Neuronal stem cell (in vitro differentiated cells): ENCODE data around the gene ZIK1.

Experiments
- DNase-seq: peaks from one replicate; pipeline ENCODE4 v3.0.0-alpha.2; 2013; ENCODE audit warnings: low spot score
- H2AFZ ChIP-seq: one replicate; pipeline ENCODE4 v1.6.1; 2013; ENCODE audit warnings: mild to moderate bottlenecking, low read length, inconsistent platforms
- H2AK5ac ChIP-seq: 2 replicates; pipeline ENCODE4 v1.6.1; 2013; ENCODE audit warnings: low read depth, mild to moderate bottlenecking, inconsistent platforms, low read length, moderate library complexity, mixed read lengths
- H2BK120ac ChIP-seq: 2 replicates; pipeline ENCODE4 v1.6.1; 2013; ENCODE audit warnings: low read depth, mild to moderate bottlenecking, inconsistent platforms, low read length, moderate library complexity, mixed read lengths
- H2BK12ac ChIP-seq: one replicate; pipeline ENCODE4 v1.6.1; 2013; ENCODE audit warnings: low read length, inconsistent platforms
- H2BK15ac ChIP-seq: 2 replicates; pipeline ENCODE4 v1.6.1; 2013; ENCODE audit warnings: mild to moderate bottlenecking, low read length, inconsistent platforms, mixed read lengths
- H2BK5ac ChIP-seq: one replicate; pipeline ENCODE4 v1.6.1; 2013; ENCODE audit warnings: inconsistent platforms, mild to moderate bottlenecking, low read length, moderate library complexity
- H3K14ac ChIP-seq: one replicate; pipeline ENCODE4 v1.6.1; 2013; ENCODE audit warnings: low read length, inconsistent platforms
- H3K18ac ChIP-seq: 2 replicates; pipeline ENCODE4 v1.6.1; 2013; ENCODE audit warnings: low read length, inconsistent platforms
- H3K23ac ChIP-seq: 2 replicates; pipeline ENCODE4 v1.6.1; 2013; ENCODE audit warnings: low read depth, mild to moderate bottlenecking, mixed read lengths, low read length, inconsistent platforms; ENCODE audit not compliant: poor library complexity
- H3K27ac ChIP-seq: replicated peaks from 3 replicates; pipeline ENCODE4 v1.5.1; 2013; ENCODE audit warnings: low read length, inconsistent platforms
- H3K27me3 ChIP-seq, 3 experiments: 2 replicates each; pipeline ENCODE4 v1.6.1; 2013; ENCODE audit warnings: low read length in 3 of 3, mild to moderate bottlenecking in 2 of 3, inconsistent platforms in 1 of 3, low read depth in 1 of 3, mixed read lengths in 1 of 3, moderate library complexity in 1 of 3; ENCODE audit not compliant: control insufficient read depth in 3 of 3, insufficient read depth in 3 of 3
- H3K36me3 ChIP-seq, 2 donors: replicated peaks in 1 of 2; 2 replicates each; pipeline ENCODE4 v1.6.1; 2013; ENCODE audit warnings: low read length in 2 of 2; ENCODE audit not compliant: control insufficient read depth in 2 of 2, insufficient read depth in 2 of 2
- H3K4ac ChIP-seq: 2 replicates; pipeline ENCODE4 v1.6.1; 2013; ENCODE audit warnings: inconsistent platforms, mild to moderate bottlenecking, low read length, moderate library complexity
- H3K4me1 ChIP-seq, 2 donors: 1 replicate in 1 of 2; 2 replicates in 1 of 2; pipeline ENCODE4 v1.6.1; 2013; ENCODE audit warnings: low read length in 2 of 2, low read depth in 1 of 2; ENCODE audit not compliant: control insufficient read depth in 2 of 2, insufficient read depth in 1 of 2
- H3K4me2 ChIP-seq: one replicate; pipeline ENCODE4 v1.6.1; 2013; ENCODE audit warnings: mild to moderate bottlenecking, low read length, inconsistent platforms; ENCODE audit not compliant: insufficient read depth, poor library complexity, severe bottlenecking
- H3K4me3 ChIP-seq, 2 donors: 2 replicates each; pipeline ENCODE4 v1.5.1; 2013; ENCODE audit warnings: low read length in 2 of 2, mild to moderate bottlenecking in 2 of 2, inconsistent platforms in 1 of 2, moderate library complexity in 1 of 2
- H3K79me1 ChIP-seq: one replicate; pipeline ENCODE4 v1.6.1; 2013; ENCODE audit warnings: low read depth, mild to moderate bottlenecking, inconsistent platforms, low read length, moderate library complexity
- H3K9ac ChIP-seq: one replicate; pipeline ENCODE4 v1.6.1; 2013; ENCODE audit warnings: mild to moderate bottlenecking, low read depth, low read length, inconsistent platforms; ENCODE audit not compliant: poor library complexity
- H3K9me3 ChIP-seq, 2 donors: replicated peaks in 1 of 2; 2 replicates each; pipeline versions ENCODE3 to v1.6.1; 2013; ENCODE audit warnings: low read length in 2 of 2, mild to moderate bottlenecking in 2 of 2, inconsistent platforms in 1 of 2, low read depth in 1 of 2, mixed read lengths in 1 of 2, moderate library complexity in 1 of 2; ENCODE audit not compliant: control insufficient read depth in 2 of 2, insufficient read depth in 1 of 2
- H4K8ac ChIP-seq: one replicate; pipeline ENCODE4 v1.6.1; 2013; ENCODE audit warnings: low read depth, mild to moderate bottlenecking, inconsistent platforms, low read length, moderate library complexity
- H4K91ac ChIP-seq: one replicate; pipeline ENCODE4 v1.6.1; 2013; ENCODE audit warnings: low read length, low read depth, mild to moderate bottlenecking, inconsistent platforms; ENCODE audit not compliant: poor library complexity
- WGBS, 2 donors: extraction: QIAGEN DNeasy Blood & Tissue Kit; methylation state at CpG; one replicate each; pipeline ENCODE4 v1.1.7; 2013; ENCODE audit warnings: missing lambda C conversion rate in 2 of 2, mixed read lengths in 1 of 2; ENCODE audit not compliant: insufficient read length in 2 of 2, insufficient replicate concordance in 1 of 2; ENCODE audit errors: extremely low coverage in 2 of 2; 5-methylcytosine and 5-hydroxymethylcytosine counted together

Gene ZIK1

DNA sequence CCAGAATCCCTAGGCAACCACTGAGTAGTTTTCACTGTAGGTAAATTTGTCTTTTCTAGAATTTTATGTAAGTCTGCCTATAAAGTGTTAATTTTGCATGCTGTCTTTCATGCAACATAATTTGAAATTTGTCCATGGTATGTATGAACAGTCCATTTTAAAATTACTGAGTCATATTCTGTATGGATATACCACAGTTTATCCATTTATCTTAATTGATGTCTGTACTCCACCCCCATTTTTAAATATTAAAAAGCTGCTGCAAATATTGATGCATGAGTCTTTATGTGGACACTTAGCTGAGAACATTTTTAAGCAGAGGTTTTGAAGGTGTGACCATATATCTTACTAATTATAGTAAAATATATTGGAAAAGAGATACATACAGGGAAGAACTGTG is 39.1 kb downstream of the ZIK1 start:
- H3K4me3 ChIP-seq: no peak overlapping the region
- no peak overlapping the region for H2BK5ac ChIP-seq
- no peak overlapping the region for H3K14ac ChIP-seq
- no peak overlapping the region for H3K23ac ChIP-seq
- H2BK15ac ChIP-seq: no peak overlapping the region
- no peaks in the 10 kb centered on the region for H3K27me3 ChIP-seq
- no peak overlapping the region for H2BK12ac ChIP-seq
- peaks cover 5% of the 10 kb centered on the region for H3K79me1 ChIP-seq
- H2AFZ ChIP-seq: no peak overlapping the region
- peaks cover 59 to 88% of the 10 kb centered on the region in 2 donors for H3K9me3 ChIP-seq
- no peak overlapping the region for H3K4me2 ChIP-seq
- H3K27ac ChIP-seq: no peak overlapping the region
- no peak overlapping the region for H4K8ac ChIP-seq
- no peaks in the 10 kb centered on the region for H3K4me1 ChIP-seq
- peaks cover 56 to 88% of the 10 kb centered on the region in 2 donors for H3K36me3 ChIP-seq
- H2BK120ac ChIP-seq: no peak overlapping the region
- H3K9ac ChIP-seq: no peak overlapping the region
- H3K4ac ChIP-seq: no peak overlapping the region
- H3K18ac ChIP-seq: no peak overlapping the region
- no peak for DNase-seq
- H4K91ac ChIP-seq: no peak overlapping the region
- H2AK5ac ChIP-seq: no peak overlapping the region

DNA sequence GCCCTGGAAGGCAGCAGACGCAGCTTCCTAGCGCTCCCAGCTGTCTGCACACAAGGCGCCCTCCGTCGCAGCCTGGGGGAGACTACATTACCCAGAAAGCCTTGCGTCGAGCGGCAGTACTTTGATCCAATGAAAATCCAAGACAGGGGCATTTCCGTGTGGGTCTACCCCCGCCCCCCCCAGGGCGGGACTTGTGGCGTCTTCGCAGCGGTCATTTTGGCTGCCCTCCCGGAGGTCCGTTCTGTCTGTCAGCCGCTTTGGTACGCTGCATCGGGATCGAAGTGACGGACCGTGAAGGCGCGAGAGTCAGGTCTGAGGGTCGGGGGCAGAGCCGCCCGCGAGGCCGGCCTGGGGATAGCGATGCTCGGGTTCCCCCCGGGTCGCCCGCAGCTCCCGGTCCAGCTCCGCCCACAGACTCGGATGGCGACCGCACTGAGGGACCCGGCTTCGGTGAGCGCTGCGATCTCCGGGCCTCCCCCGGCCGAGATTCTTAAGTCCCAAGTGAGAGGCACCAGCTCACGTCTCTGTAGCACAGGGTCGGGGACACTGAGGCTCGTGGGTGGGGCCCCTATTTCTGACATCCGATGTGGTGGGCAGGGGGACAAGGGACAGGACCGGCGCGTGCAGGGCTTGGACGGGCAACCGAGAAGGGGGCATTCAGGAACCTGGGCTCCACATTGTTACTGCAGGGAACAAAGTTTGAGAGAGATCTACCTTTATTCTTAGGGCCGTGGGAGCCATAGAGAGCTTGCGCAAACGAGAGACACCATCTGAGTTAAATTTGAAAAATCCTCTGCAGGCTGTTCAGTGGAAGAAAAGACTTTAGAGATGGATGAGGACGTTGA is 49.3 kb downstream of the ZIK1 start, which contains the start of gene ZNF211:
Gene ZNF211 (plus strand): TSS at position 182 of the 845 bp plus-strand sequence. CDS start 179 bp downstream, at position 361.
- Histone ChIP-seq H3K14ac (no peak within 1 kb of the TSS), H3K4me2 (peak within 1 kb of the TSS; percentile 64), H2BK12ac (no peak within 1 kb of the TSS), H4K8ac (no peak within 1 kb of the TSS), H2BK5ac (no peak within 1 kb of the TSS), H3K4me3 (peak within 1 kb of the TSS; percentile 69 to 96), H2BK120ac (no peak within 1 kb of the TSS), H3K27ac (no peak within 1 kb of the TSS), H3K36me3 (peaks cover 9 to 63% of the 10 kb centered on the region in 2 donors), H3K9me3 (peaks cover 2 to 50% of the 10 kb centered on the region in 2 donors), H3K79me1 (peaks cover 2% of the 10 kb centered on the region), H3K23ac (no peak within 1 kb of the TSS), H2AFZ (peak within 1 kb of the TSS; percentile 96), H3K9ac (peak within 1 kb of the TSS; percentile 95), H2BK15ac (no peak within 1 kb of the TSS), H4K91ac (no peak within 1 kb of the TSS), H3K27me3 (peaks cover 0 to 2% (median 0%) of the 10 kb centered on the region in 3 experiments), H3K18ac (peak within 1 kb of the TSS; percentile 92), H2AK5ac (no peak within 1 kb of the TSS), H3K4me1 (peaks cover 3 to 7% of the 10 kb centered on the region in 2 donors), H3K4ac (no peak within 1 kb of the TSS)
- no CpG with 5 or more reads among the region's 59 CpGs for WGBS, 2 donors
- DNase-seq: peak; percentile 94

DNA sequence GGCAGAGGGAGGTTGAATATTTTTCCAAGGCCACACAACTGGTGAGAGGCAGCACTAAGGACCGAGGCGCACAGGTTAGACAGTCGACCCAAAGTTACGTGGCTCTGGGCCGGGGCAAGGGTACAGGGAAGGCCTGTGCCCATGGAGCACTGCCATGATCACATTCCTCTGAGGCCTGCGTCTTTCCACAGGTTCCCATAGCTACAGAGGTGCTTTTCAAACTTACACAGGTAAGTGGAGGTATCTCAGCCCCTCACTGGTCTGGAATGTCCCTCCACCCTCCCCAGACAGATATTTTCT is 49.8 kb downstream of the ZIK1 start:
- H3K18ac ChIP-seq: no peak overlapping the region
- no peak for DNase-seq
- H2BK120ac ChIP-seq: no peak overlapping the region

DNA sequence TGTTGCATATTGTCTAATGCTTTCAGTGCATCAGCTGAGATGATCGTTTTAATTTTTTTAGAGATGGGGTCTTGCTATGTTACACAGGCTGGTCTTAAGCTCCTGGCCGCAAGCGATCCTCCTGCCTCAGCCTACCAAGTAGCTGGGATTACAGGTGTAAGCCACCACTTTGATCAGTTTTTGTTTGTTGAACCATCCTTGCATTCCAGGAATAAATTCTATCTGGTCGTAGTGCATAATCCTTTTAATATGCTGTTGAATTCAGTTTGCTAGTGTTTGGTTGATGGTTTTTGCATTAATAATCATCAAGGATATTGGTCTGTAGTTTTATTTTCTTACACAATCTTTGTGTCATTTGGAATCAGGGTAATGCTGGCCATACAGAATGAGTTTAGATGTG is 53.4 kb downstream of the ZIK1 start:
- Histone ChIP-seq H2BK12ac (no peak overlapping the region), H4K91ac (no peak overlapping the region), H2BK120ac (no peak overlapping the region), H3K4me3 (no peak overlapping the region), H3K4ac (no peak overlapping the region), H3K23ac (no peak overlapping the region), H3K27me3 (no peaks in the 10 kb centered on the region), H2AFZ (no peak overlapping the region), H3K9ac (no peak overlapping the region), H3K79me1 (peaks cover 2% of the 10 kb centered on the region), H2BK5ac (no peak overlapping the region), H3K14ac (no peak overlapping the region), H2AK5ac (no peak overlapping the region), H3K18ac (no peak overlapping the region), H3K27ac (no peak overlapping the region), H3K36me3 (peaks cover 31 to 82% of the 10 kb centered on the region in 2 donors), H3K4me1 (peaks cover 3 to 7% of the 10 kb centered on the region in 2 donors), H3K9me3 (peaks cover 24 to 80% of the 10 kb centered on the region in 2 donors), H4K8ac (no peak overlapping the region), H2BK15ac (no peak overlapping the region), H3K4me2 (no peak overlapping the region)
- no peak for DNase-seq
- no CpG with 5 or more reads among the region's 4 CpGs for WGBS, 2 donors

More for the DNA sequence above, 49.8 kb downstream of the ZIK1 start:
- no peak overlapping the region for H3K4ac ChIP-seq
- no peak overlapping the region for H2BK15ac ChIP-seq
- H3K9me3 ChIP-seq: peaks cover 2 to 52% of the 10 kb centered on the region in 2 donors
- WGBS, 2 donors: no CpG with 5 or more reads among the region's 6 CpGs
- no peak overlapping the region for H4K8ac ChIP-seq
- H3K27ac ChIP-seq: no peak overlapping the region
- peak overlapping the region; percentile 69 to 96 for H3K4me3 ChIP-seq
- no peak overlapping the region for H3K23ac ChIP-seq
- no peak overlapping the region for H3K9ac ChIP-seq
- peaks cover 3 to 7% of the 10 kb centered on the region in 2 donors for H3K4me1 ChIP-seq
- peaks cover 9 to 66% of the 10 kb centered on the region in 2 donors for H3K36me3 ChIP-seq
- no peak overlapping the region for H2AK5ac ChIP-seq
- H2AFZ ChIP-seq: peak overlapping the region; percentile 96
- H3K4me2 ChIP-seq: peak overlapping the region; percentile 64
- no peak overlapping the region for H2BK5ac ChIP-seq
- no peak overlapping the region for H2BK12ac ChIP-seq
- H3K27me3 ChIP-seq: peaks cover 0 to 2% (median 0%) of the 10 kb centered on the region in 3 experiments
- peaks cover 2% of the 10 kb centered on the region for H3K79me1 ChIP-seq
- H3K14ac ChIP-seq: no peak overlapping the region
- H4K91ac ChIP-seq: no peak overlapping the region
